Measurements from ENCODE around the gene APBA2. TPM values are rescaled to one million over a fixed set of nuclear protein-coding genes. Genes with fewer than 3 reads are reported as not detected.

APBA2 gene
- total RNA-seq, 2 experiments from 2014 or later: 30.8 to 32.0 TPM

DNA sequence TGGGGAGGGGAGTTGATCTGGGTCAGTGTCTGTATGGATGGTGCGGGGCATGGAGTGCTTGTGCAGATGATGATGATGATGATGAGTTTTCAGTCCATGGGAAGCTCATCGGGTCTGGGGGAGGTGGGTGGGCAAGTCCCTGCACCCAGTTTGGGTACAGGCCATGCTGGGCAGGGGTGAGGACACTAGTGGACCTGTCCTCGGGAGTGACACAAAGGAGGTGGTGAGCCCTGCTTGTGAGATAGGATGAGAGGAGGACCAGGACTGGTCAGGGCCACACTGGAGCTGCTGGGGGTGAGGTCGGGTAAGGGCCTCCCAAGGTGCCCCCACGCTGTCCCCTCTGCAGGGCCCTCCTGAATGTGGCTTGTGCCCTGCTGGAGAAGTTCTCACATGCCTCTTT lies 177.9 kb downstream of the APBA2 start:
- Mint-ChIP-seq H3K4me1 (ENCODE audit: low read depth) (peaks cover 50% of the 10 kb centered on the region), H3K9me3 (peaks cover 2% of the 10 kb centered on the region), H3K27ac (no peak overlapping the region), H3K27me3 (no peaks in the 10 kb centered on the region), H3K4me3 (no peak overlapping the region), H3K36me3 (ENCODE audit: low read depth) (peaks cover 7% of the 10 kb centered on the region)
- TF ChIP-seq, protein P1, sequence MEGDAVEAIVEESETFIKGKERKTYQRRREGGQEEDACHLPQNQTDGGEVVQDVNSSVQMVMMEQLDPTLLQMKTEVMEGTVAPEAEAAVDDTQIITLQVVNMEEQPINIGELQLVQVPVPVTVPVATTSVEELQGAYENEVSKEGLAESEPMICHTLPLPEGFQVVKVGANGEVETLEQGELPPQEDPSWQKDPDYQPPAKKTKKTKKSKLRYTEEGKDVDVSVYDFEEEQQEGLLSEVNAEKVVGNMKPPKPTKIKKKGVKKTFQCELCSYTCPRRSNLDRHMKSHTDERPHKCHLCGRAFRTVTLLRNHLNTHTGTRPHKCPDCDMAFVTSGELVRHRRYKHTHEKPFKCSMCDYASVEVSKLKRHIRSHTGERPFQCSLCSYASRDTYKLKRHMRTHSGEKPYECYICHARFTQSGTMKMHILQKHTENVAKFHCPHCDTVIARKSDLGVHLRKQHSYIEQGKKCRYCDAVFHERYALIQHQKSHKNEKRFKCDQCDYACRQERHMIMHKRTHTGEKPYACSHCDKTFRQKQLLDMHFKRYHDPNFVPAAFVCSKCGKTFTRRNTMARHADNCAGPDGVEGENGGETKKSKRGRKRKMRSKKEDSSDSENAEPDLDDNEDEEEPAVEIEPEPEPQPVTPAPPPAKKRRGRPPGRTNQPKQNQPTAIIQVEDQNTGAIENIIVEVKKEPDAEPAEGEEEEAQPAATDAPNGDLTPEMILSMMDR (IDR thresholded peaks at IDR 0.05): no peak
- intact Hi-C loops (cut with micrococcal nuclease): no loop called here
- ChIA-PET CTCF (interaction anchor here (1.8 kb wide), 1 partner anchor 27 kb away, joined by 5 read pairs; no protein-coding TSS in a partner anchor), POLR2A (no interaction called here)
- DNase-seq (no peak), ATAC-seq (no peak)

DNA sequence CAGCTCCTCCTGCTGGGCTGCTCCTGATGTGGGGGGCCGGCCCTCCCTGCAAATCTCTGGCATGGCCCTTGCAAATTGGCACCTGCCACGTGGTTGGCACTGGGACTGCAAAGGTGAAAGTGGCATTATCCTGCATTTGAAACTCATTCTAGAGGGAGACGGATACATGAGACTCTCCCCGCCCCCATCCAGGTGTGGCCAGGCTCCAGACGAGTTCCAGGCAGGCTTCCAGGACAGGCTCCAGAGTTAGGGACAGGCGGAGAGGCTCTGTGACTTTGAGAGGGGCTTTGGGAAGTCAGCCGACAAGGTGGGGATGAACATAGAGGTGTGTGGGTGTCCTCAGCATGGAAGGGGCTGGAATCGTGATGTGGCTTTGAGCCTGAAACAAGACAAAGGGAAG lies 178.5 kb downstream of the APBA2 start:
- no peak overlapping the region for H3K27ac Mint-ChIP-seq
- no peak overlapping the region for H3K4me3 Mint-ChIP-seq
- no peak for ATAC-seq
- peaks cover 4% of the 10 kb centered on the region for H3K9me3 Mint-ChIP-seq
- H3K36me3 Mint-ChIP-seq (ENCODE audit: low read depth): peaks cover 9% of the 10 kb centered on the region
- intact Hi-C loops (cut with micrococcal nuclease): no loop called here
- DNase-seq: no peak
- H3K27me3 Mint-ChIP-seq: no peaks in the 10 kb centered on the region
- POLR2A ChIA-PET: no interaction called here
- peaks cover 44% of the 10 kb centered on the region for H3K4me1 Mint-ChIP-seq (ENCODE audit: low read depth)
- TF ChIP-seq, protein P1 (IDR thresholded peaks at IDR 0.05): no peak
- CTCF ChIA-PET: no interaction called here

DNA sequence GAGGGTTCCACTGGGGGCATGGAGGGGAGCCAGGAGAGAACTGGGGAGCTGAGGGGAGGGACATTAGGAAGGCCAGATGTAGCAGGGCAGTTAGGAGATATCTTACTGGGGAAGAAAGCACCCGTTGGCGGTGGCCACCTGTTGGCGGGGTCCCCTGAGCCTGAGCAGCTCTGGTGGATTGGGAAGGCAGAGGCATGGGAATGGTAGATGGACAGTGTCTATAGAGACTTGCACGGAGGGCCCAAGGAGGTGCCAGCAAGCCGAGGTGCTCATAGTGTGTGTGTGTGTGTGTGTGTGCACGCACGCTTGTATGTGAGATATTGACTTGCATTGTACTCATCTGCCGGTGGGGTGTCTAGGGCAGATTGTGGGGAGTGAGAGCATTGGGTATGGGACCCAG lies 179.0 kb downstream of the APBA2 start:
- Mint-ChIP-seq H3K4me3 (no peak overlapping the region), H3K27ac (no peak overlapping the region), H3K9me3 (peaks cover 4% of the 10 kb centered on the region), H3K36me3 (ENCODE audit: low read depth) (peaks cover 11% of the 10 kb centered on the region), H3K4me1 (ENCODE audit: low read depth) (peaks cover 42% of the 10 kb centered on the region), H3K27me3 (no peaks in the 10 kb centered on the region)
- DNase-seq (no peak), ATAC-seq (no peak)
- CTCF ChIA-PET: no interaction called here
- TF ChIP-seq, protein P1 (IDR thresholded peaks at IDR 0.05): no peak
- POLR2A ChIA-PET: no interaction called here
- intact Hi-C loops (cut with micrococcal nuclease): no loop called here

DNA sequence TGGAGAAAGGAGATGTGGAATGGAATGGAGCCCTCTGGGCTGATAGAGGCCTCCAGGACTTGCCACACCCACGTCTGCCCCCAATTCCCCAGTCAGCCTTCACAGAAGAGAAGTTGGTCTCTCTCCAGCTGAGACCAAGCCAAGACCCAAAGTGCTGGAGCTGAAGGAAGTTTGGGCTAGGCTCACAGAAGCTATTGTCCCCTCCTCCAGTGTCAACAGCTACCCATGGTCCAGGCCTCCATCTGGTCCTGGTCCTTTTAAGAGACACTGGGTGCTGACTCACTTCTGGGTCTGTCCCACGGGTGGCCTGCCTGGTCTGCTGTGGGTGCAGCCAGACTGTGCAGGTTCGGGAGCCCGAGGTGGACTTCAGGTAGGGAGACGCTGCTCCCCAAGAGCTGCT lies 179.8 kb downstream of the APBA2 start:
- intact Hi-C loops (cut with micrococcal nuclease): no loop called here

DNA sequence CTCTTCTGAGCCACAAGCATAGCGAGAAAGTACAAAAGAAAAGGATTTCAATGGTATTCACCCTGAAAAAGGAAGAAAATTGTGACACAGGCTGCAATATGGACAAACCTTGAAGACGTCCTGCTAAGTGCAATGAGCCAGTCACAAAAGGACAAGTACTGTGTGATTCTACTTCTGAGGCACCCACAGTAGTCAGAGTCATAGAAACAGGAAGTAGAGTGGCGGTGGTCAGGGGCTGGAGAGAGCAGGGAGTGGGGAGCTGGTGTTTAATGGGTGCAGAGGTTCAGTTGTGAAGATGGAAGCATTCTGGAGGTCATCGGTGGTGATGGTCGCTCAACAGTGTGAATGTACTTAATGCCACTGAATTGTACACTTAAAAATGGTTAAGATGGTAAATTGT lies 180.5 kb downstream of the APBA2 start:
- intact Hi-C loops (cut with micrococcal nuclease): no loop called here
- DNase-seq (no peak), ATAC-seq (no peak)
- ChIA-PET CTCF (no interaction called here), POLR2A (no interaction called here)
- H3K27ac Mint-ChIP-seq: no peak overlapping the region
- peaks cover 4% of the 10 kb centered on the region for H3K9me3 Mint-ChIP-seq
- peaks cover 9% of the 10 kb centered on the region for H3K36me3 Mint-ChIP-seq (ENCODE audit: low read depth)
- H3K27me3 Mint-ChIP-seq: no peaks in the 10 kb centered on the region
- peaks cover 31% of the 10 kb centered on the region for H3K4me1 Mint-ChIP-seq (ENCODE audit: low read depth)
- H3K4me3 Mint-ChIP-seq: no peak overlapping the region
- TF ChIP-seq, protein P1 (IDR thresholded peaks at IDR 0.05): no peak

More for the DNA sequence above, 179.8 kb downstream of the APBA2 start:
- Mint-ChIP-seq H3K4me1 (ENCODE audit: low read depth) (peaks cover 34% of the 10 kb centered on the region), H3K27me3 (no peaks in the 10 kb centered on the region), H3K9me3 (peaks cover 4% of the 10 kb centered on the region), H3K27ac (no peak overlapping the region), H3K4me3 (no peak overlapping the region), H3K36me3 (ENCODE audit: low read depth) (peaks cover 9% of the 10 kb centered on the region)
- ATAC-seq: no peak
- no peak for DNase-seq
- TF ChIP-seq, protein P1 (IDR thresholded peaks at IDR 0.05): no peak
- ChIA-PET CTCF (no interaction called here), POLR2A (no interaction called here)
